BE2C (cell line): ENCODE measurements around the gene LGALS3.

Source experiments
- DNase-seq: peaks from one replicate; pipeline ENCODE4 v3.0.0-alpha.2; 2020
- H3K27me3 ChIP-seq: fragments of 250-450 bp; sonication (Bioruptor Pico); 2 replicates; pipeline ENCODE4 v1.5.1; 2020; ENCODE audit warnings: mild to moderate bottlenecking
- H3K36me3 ChIP-seq: fragments of 250-450 bp; sonication (Bioruptor Pico); 2 replicates; pipeline ENCODE4 v1.5.1; 2020; ENCODE audit warnings: mild to moderate bottlenecking
- H3K4me1 ChIP-seq: fragments of 250-450 bp; sonication (Bioruptor Pico); 2 replicates; pipeline ENCODE4 v1.5.1; 2020
- H3K4me3 ChIP-seq: 2 replicates; pipeline ENCODE4 v1.5.1; 2011; ENCODE audit warnings: low read depth, low read length
- H3K9me3 ChIP-seq: fragments of 250-450 bp; sonication (Bioruptor Pico); 2 replicates; pipeline ENCODE4 v1.5.1; 2020
- CTCF ChIP-seq: IDR thresholded peaks from 2 replicates; pipeline ENCODE4 v1.5.1; 2012; ENCODE audit warnings: mild to moderate bottlenecking, low read depth, low read length

LGALS3 gene

GRCh38 chr14:55102141-55102621 is 26.9 kb upstream of the LGALS3 start:
- no peak for DNase-seq
- Histone ChIP-seq H3K36me3 (no peaks in the 10 kb centered on the region), H3K9me3 (no peaks in the 10 kb centered on the region), H3K4me3 (no peak overlapping the region), H3K27me3 (no peaks in the 10 kb centered on the region), H3K4me1 (no peaks in the 10 kb centered on the region)
- no peak for TF ChIP-seq CTCF

GRCh38 chr14:55103005-55103640 is 25.9 kb upstream of the LGALS3 start:
- Histone ChIP-seq H3K4me1 (no peaks in the 10 kb centered on the region; the same call in 1 of the 2 replicates), H3K9me3 (no peaks in the 10 kb centered on the region), H3K4me3 (no peak overlapping the region), H3K36me3 (no peaks in the 10 kb centered on the region), H3K27me3 (no peaks in the 10 kb centered on the region)
- no peak for TF ChIP-seq CTCF
- no peak for DNase-seq

GRCh38 chr14:55103971-55104954 is 24.8 kb upstream of the LGALS3 start:
- H3K36me3 ChIP-seq: no peaks in the 10 kb centered on the region
- no peaks in the 10 kb centered on the region for H3K27me3 ChIP-seq
- TF ChIP-seq CTCF: no peak
- H3K9me3 ChIP-seq: no peaks in the 10 kb centered on the region
- DNase-seq: no peak
- no peaks in the 10 kb centered on the region; the same call in 1 of the 2 replicates for H3K4me1 ChIP-seq
- no peak overlapping the region for H3K4me3 ChIP-seq

- DNase-seq: no peak
- no peaks in the 10 kb centered on the region for H3K36me3 ChIP-seq
- H3K4me3 ChIP-seq: no peak overlapping the region
- no peaks in the 10 kb centered on the region; the same call in 1 of the 2 replicates for H3K4me1 ChIP-seq
- H3K27me3 ChIP-seq: no peaks in the 10 kb centered on the region
- no peaks in the 10 kb centered on the region for H3K9me3 ChIP-seq
- TF ChIP-seq CTCF: no peak
Measured at GRCh38 chr14:55105991-55106390, 23.1 kb upstream of the LGALS3 start.

GRCh38 chr14:55107766-55108554 is 21.1 kb upstream of the LGALS3 start:
- peak; percentile 43 for DNase-seq
- no peaks in the 10 kb centered on the region for H3K27me3 ChIP-seq
- H3K4me3 ChIP-seq: no peak overlapping the region
- TF ChIP-seq CTCF: no peak
- no peaks in the 10 kb centered on the region for H3K36me3 ChIP-seq
- no peaks in the 10 kb centered on the region; the same call in 1 of the 2 replicates for H3K4me1 ChIP-seq
- H3K9me3 ChIP-seq: no peaks in the 10 kb centered on the region
